ENCODE data around the gene MAML2.

The MAML2 gene

DNA sequence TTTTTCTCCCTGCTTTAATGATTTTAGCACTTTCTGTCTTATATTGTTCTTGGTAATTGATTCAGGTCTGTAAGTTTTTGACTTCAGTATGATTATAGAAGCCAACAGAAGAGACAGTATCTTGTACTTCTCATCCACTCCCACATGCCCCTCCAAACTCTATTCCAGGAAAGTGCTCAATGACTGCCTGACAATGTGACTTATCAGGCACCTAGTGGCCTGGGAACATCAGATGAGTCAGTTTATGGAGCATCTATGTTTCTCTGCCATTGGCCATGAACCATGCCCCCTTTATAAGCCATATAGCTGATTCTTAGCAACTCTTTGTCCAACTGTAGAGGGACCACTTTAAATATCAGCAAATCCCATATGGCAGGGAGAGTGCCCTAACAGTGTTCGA is 239.9 kb downstream of the MAML2 start:
- H3K4me3 ChIP-seq (ENCODE audit: low read length), result no peak overlapping the region
- no peaks in the 10 kb centered on the region for H3K27me3 ChIP-seq (ENCODE audit: insufficient read depth, low read length)
- no peaks in the 10 kb centered on the region for H3K36me3 ChIP-seq (ENCODE audit: insufficient read depth, low read length)
- no peaks in the 10 kb centered on the region for H3K9me3 ChIP-seq (ENCODE audit: low read length)
- H2AFZ ChIP-seq (ENCODE audit: low read depth, low read length), result no peak overlapping the region
- peaks cover 39% of the 10 kb centered on the region for H3K4me1 ChIP-seq (ENCODE audit: insufficient read depth, low read length)

GRCh38 chr11:96102664-96103078 is 240.3 kb downstream of the MAML2 start:
- no peak overlapping the region for H3K4me3 ChIP-seq (ENCODE audit: low read length)
- no peaks in the 10 kb centered on the region for H3K9me3 ChIP-seq (ENCODE audit: low read length)
- no peak overlapping the region for H2AFZ ChIP-seq (ENCODE audit: low read depth, low read length)
- H3K4me1 ChIP-seq (ENCODE audit: insufficient read depth, low read length), result peaks cover 43% of the 10 kb centered on the region
- H3K27me3 ChIP-seq (ENCODE audit: insufficient read depth, low read length), result no peaks in the 10 kb centered on the region
- H3K36me3 ChIP-seq (ENCODE audit: insufficient read depth, low read length), result no peaks in the 10 kb centered on the region

GRCh38 chr11:96101146-96101545 is 241.8 kb downstream of the MAML2 start:
- no peak overlapping the region for H3K4me3 ChIP-seq (ENCODE audit: low read length)
- no peaks in the 10 kb centered on the region for H3K9me3 ChIP-seq (ENCODE audit: low read length)
- H3K27me3 ChIP-seq (ENCODE audit: insufficient read depth, low read length), result no peaks in the 10 kb centered on the region
- H3K4me1 ChIP-seq (ENCODE audit: insufficient read depth, low read length), result peaks cover 34% of the 10 kb centered on the region
- H2AFZ ChIP-seq (ENCODE audit: low read depth, low read length), result no peak overlapping the region
- no peaks in the 10 kb centered on the region for H3K36me3 ChIP-seq (ENCODE audit: insufficient read depth, low read length)

GRCh38 chr11:96098511-96099241 is 244.3 kb downstream of the MAML2 start:
- Histone ChIP-seq H2AFZ (ENCODE audit: low read depth, low read length) (no peak overlapping the region), H3K36me3 (ENCODE audit: insufficient read depth, low read length) (no peaks in the 10 kb centered on the region), H3K4me1 (ENCODE audit: insufficient read depth, low read length) (peaks cover 25% of the 10 kb centered on the region), H3K4me3 (ENCODE audit: low read length) (no peak overlapping the region), H3K9me3 (ENCODE audit: low read length) (no peaks in the 10 kb centered on the region), H3K27me3 (ENCODE audit: insufficient read depth, low read length) (no peaks in the 10 kb centered on the region)

DNA sequence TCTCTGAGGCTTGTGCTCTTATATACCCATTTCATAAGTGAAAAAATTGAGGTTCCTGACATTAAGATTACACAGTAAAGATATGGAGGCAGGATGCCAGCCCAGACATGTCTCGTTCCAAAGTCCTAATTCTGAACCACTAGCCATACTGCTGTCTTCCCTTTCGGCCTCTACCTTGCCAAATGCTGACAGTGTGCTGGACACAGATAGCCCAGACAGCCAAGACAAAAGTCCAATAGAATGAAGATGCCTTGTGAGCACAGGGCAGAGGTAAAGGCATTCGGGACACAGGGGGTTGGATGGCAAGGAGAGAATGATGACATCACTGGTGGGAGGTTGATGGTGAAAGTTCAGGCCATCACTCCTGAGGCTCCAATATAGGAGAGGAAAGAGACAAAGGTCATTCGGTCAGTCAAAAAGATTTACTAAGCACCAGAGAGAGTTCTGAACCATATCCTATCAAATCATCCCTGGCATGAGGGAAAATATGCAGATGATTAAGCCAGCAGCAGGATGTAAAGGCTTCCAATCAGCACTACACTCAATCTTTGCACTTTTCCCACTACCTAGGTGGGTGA is 245.1 kb downstream of the MAML2 start:
- no peaks in the 10 kb centered on the region for H3K9me3 ChIP-seq (ENCODE audit: low read length)
- H3K36me3 ChIP-seq (ENCODE audit: insufficient read depth, low read length), result peaks cover 3% of the 10 kb centered on the region
- H2AFZ ChIP-seq (ENCODE audit: low read depth, low read length), result no peak overlapping the region
- no peak overlapping the region for H3K4me3 ChIP-seq (ENCODE audit: low read length)
- no peaks in the 10 kb centered on the region for H3K27me3 ChIP-seq (ENCODE audit: insufficient read depth, low read length)
- peaks cover 24% of the 10 kb centered on the region for H3K4me1 ChIP-seq (ENCODE audit: insufficient read depth, low read length)

GRCh38 chr11:96096360-96096759 is 246.6 kb downstream of the MAML2 start:
- Histone ChIP-seq H3K36me3 (ENCODE audit: insufficient read depth, low read length) (peaks cover 16% of the 10 kb centered on the region), H3K4me3 (ENCODE audit: low read length) (no peak overlapping the region), H2AFZ (ENCODE audit: low read depth, low read length) (no peak overlapping the region), H3K9me3 (ENCODE audit: low read length) (no peaks in the 10 kb centered on the region), H3K4me1 (ENCODE audit: insufficient read depth, low read length) (peaks cover 20% of the 10 kb centered on the region), H3K27me3 (ENCODE audit: insufficient read depth, low read length) (no peaks in the 10 kb centered on the region)

DNA sequence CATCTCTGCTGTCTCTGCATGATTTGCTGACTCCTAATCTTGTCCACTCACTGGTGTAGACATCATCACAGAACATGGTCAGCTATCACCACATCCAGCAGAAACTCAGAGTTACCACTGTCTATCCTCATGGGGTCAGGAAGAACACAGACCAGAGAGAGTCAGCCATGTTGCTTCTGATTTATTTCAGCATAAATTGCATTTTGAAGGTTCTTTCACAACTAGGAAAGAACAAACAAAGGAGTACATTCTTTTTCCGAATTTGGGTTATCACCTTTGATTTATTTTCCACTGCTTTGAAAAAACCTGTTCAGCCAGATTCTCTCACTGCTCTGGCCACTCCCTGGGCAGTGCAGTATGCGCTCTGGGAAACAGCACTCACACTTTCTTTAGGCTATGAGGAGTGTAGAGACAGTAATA is 247.1 kb downstream of the MAML2 start:
- no peaks in the 10 kb centered on the region for H3K27me3 ChIP-seq (ENCODE audit: insufficient read depth, low read length)
- H3K9me3 ChIP-seq (ENCODE audit: low read length), result no peaks in the 10 kb centered on the region
- peaks cover 20% of the 10 kb centered on the region for H3K4me1 ChIP-seq (ENCODE audit: insufficient read depth, low read length)
- peaks cover 20% of the 10 kb centered on the region for H3K36me3 ChIP-seq (ENCODE audit: insufficient read depth, low read length)
- no peak overlapping the region for H2AFZ ChIP-seq (ENCODE audit: low read depth, low read length)
- H3K4me3 ChIP-seq (ENCODE audit: low read length), result no peak overlapping the region

GRCh38 chr11:96094156-96094555 is 248.8 kb downstream of the MAML2 start:
- no peaks in the 10 kb centered on the region for H3K9me3 ChIP-seq (ENCODE audit: low read length)
- H3K27me3 ChIP-seq (ENCODE audit: insufficient read depth, low read length), result no peaks in the 10 kb centered on the region
- no peak overlapping the region for H3K4me3 ChIP-seq (ENCODE audit: low read length)
- peaks cover 20% of the 10 kb centered on the region for H3K36me3 ChIP-seq (ENCODE audit: insufficient read depth, low read length)
- no peak overlapping the region for H2AFZ ChIP-seq (ENCODE audit: low read depth, low read length)
- peaks cover 22% of the 10 kb centered on the region for H3K4me1 ChIP-seq (ENCODE audit: insufficient read depth, low read length)

DNA sequence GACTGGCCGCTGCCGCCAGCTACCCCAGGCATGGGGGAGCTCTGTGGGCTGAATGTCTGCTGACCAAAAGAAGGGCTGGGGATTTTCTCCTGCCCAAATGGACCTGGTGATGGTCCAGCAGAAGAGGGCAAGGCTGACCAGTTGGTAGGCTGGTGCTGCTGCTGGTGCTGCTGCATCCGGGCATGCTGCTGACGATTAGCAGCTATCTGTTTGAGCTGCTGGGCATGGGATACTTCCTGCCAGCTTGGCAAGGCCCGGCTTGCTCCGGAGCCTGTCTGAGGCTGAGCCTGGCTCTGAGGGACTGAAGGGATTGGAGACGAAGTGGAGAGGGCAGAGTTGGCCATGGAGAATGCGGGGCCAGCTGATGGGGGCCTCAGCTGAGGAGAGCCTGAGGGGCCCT is 250.5 kb downstream of the MAML2 start:
- no peak overlapping the region for H3K4me3 ChIP-seq (ENCODE audit: low read length)
- no peaks in the 10 kb centered on the region for H3K9me3 ChIP-seq (ENCODE audit: low read length)
- peaks cover 20% of the 10 kb centered on the region for H3K36me3 ChIP-seq (ENCODE audit: insufficient read depth, low read length)
- H2AFZ ChIP-seq (ENCODE audit: low read depth, low read length), result no peak overlapping the region
- H3K27me3 ChIP-seq (ENCODE audit: insufficient read depth, low read length), result no peaks in the 10 kb centered on the region
- H3K4me1 ChIP-seq (ENCODE audit: insufficient read depth, low read length), result peaks cover 7% of the 10 kb centered on the region

GRCh38 chr11:96091476-96091875 is 251.5 kb downstream of the MAML2 start:
- Histone ChIP-seq H3K27me3 (ENCODE audit: insufficient read depth, low read length) (no peaks in the 10 kb centered on the region), H3K9me3 (ENCODE audit: low read length) (no peaks in the 10 kb centered on the region), H3K4me1 (ENCODE audit: insufficient read depth, low read length) (peaks cover 14% of the 10 kb centered on the region), H2AFZ (ENCODE audit: low read depth, low read length) (no peak overlapping the region), H3K36me3 (ENCODE audit: insufficient read depth, low read length) (peaks cover 20% of the 10 kb centered on the region), H3K4me3 (ENCODE audit: low read length) (no peak overlapping the region)

DNA sequence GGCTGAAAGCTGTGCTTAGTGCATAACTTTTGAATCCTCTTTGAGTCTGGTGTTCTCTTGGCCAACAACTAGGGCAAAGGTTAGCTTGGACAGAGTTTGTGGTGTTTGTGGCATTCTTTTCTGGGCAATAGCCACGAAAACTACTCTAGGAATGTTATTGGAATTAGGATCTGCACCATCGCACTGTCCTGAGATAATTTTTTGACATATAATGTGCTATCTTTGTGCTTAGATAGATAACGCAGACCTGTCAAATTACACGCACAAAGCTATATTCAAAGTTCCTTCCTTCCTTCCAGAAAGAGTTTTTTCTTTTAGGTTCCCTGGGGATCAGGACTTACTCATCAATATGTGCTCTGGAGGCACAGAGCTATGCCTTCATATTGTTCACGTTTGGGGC is 252.3 kb downstream of the MAML2 start:
- Histone ChIP-seq H2AFZ (ENCODE audit: low read depth, low read length) (no peak overlapping the region), H3K36me3 (ENCODE audit: insufficient read depth, low read length) (peaks cover 20% of the 10 kb centered on the region), H3K9me3 (ENCODE audit: low read length) (no peaks in the 10 kb centered on the region), H3K27me3 (ENCODE audit: insufficient read depth, low read length) (no peaks in the 10 kb centered on the region), H3K4me3 (ENCODE audit: low read length) (no peak overlapping the region), H3K4me1 (ENCODE audit: insufficient read depth, low read length) (peaks cover 20% of the 10 kb centered on the region)

DNA sequence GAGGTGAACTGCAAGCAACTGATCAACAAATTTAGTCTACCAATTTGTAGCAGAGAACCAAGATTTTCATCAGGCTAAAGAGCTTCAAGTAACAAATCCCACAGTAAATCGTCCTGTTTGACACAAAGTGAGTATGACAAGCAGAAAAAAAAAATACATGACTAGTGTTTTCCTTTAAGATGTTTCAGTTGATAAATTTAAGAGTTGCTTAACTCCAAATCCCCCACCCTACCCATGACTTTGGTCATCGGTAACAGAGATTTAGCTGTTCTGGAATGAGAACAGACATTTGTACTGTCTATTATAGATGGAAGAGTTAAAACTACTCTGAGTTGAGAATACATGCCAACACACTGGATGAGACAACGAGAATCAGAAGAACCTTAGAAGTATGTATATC is 254.1 kb downstream of the MAML2 start:
- H3K4me3 ChIP-seq (ENCODE audit: low read length), result no peak overlapping the region
- H3K36me3 ChIP-seq (ENCODE audit: insufficient read depth, low read length), result peaks cover 20% of the 10 kb centered on the region
- no peaks in the 10 kb centered on the region for H3K27me3 ChIP-seq (ENCODE audit: insufficient read depth, low read length)
- peaks cover 37% of the 10 kb centered on the region for H3K4me1 ChIP-seq (ENCODE audit: insufficient read depth, low read length)
- no peak overlapping the region for H2AFZ ChIP-seq (ENCODE audit: low read depth, low read length)
- H3K9me3 ChIP-seq (ENCODE audit: low read length), result no peaks in the 10 kb centered on the region

DNA sequence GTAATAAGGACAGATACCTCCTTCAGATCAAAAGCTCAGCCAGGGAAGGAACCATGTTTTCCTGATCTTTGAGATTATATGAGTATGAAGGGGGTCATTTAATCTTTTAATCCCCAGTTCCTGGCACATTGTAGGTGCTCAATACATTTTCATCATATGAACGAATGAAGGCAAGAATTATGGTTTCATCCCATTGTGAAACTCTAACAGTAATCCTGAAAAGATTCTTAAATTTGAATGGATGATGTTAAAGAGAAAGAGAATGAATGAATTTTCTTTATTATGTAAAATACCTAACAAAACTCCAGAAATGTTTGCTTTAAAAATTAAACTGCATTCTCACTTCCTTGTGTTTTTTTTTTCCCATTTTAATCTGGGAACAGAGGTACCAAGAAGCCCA is 256.9 kb downstream of the MAML2 start:
- Histone ChIP-seq H3K4me1 (ENCODE audit: insufficient read depth, low read length) (peaks cover 52% of the 10 kb centered on the region), H2AFZ (ENCODE audit: low read depth, low read length) (no peak overlapping the region), H3K4me3 (ENCODE audit: low read length) (no peak overlapping the region), H3K27me3 (ENCODE audit: insufficient read depth, low read length) (no peaks in the 10 kb centered on the region), H3K36me3 (ENCODE audit: insufficient read depth, low read length) (peaks cover 2% of the 10 kb centered on the region), H3K9me3 (ENCODE audit: low read length) (no peaks in the 10 kb centered on the region)

Measured in neuron (in vitro differentiated cells).